Neural progenitor cell (in vitro differentiated cells): ENCODE results near the gene FYTTD1.

Experiments used
- EZH2 ChIP-seq: fragments of 200-600 bp; sonication (generic); IDR thresholded peaks from 2 replicates; pipeline ENCODE4 v1.6.1; 2017; ENCODE audit warnings: antibody characterized with exemption, mild to moderate bottlenecking, moderate library complexity
- EZH2phosphoT487 ChIP-seq: fragments of 200-600 bp; sonication (generic); IDR thresholded peaks from 2 replicates; pipeline ENCODE4 v1.6.1; 2017; ENCODE audit warnings: antibody characterized with exemption
- TF ChIP-seq, protein P1 (sequence below): fragments of 200-600 bp; sonication (generic); IDR thresholded peaks from 2 replicates; pipeline ENCODE4 v1.5.1; 2017; ENCODE audit warnings: antibody characterized with exemption, mild to moderate bottlenecking

- TF ChIP-seq, protein P1, sequence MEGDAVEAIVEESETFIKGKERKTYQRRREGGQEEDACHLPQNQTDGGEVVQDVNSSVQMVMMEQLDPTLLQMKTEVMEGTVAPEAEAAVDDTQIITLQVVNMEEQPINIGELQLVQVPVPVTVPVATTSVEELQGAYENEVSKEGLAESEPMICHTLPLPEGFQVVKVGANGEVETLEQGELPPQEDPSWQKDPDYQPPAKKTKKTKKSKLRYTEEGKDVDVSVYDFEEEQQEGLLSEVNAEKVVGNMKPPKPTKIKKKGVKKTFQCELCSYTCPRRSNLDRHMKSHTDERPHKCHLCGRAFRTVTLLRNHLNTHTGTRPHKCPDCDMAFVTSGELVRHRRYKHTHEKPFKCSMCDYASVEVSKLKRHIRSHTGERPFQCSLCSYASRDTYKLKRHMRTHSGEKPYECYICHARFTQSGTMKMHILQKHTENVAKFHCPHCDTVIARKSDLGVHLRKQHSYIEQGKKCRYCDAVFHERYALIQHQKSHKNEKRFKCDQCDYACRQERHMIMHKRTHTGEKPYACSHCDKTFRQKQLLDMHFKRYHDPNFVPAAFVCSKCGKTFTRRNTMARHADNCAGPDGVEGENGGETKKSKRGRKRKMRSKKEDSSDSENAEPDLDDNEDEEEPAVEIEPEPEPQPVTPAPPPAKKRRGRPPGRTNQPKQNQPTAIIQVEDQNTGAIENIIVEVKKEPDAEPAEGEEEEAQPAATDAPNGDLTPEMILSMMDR, result no peak
- TF ChIP-seq EZH2 (no peak), EZH2phosphoT487 (no peak)
Observed at GRCh38 chr3:197782230-197782629, 32.5 kb downstream of the FYTTD1 start.
